T-helper 9 cell (primary cell): ENCODE results near the gene FGF8.
"Not testable (repeated sequence)": the region's sequence is repeated elsewhere in the genome, so short reads cannot be mapped to it uniquely, and the experiment has no call there.

ENCODE experiments used
- DNase-seq: peaks from one replicate; pipeline ENCODE4 v3.0.0-alpha.2; 2020
- total RNA-seq, 2 donors: gene quantifications; one replicate each; lab custom pipeline; 2026; lab: John Stamatoyannopoulos, UW

The FGF8 gene, protein sequence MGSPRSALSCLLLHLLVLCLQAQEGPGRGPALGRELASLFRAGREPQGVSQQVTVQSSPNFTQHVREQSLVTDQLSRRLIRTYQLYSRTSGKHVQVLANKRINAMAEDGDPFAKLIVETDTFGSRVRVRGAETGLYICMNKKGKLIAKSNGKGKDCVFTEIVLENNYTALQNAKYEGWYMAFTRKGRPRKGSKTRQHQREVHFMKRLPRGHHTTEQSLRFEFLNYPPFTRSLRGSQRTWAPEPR
- 0 to 0.07 reads per million in 2 donors for total RNA-seq

DNA sequence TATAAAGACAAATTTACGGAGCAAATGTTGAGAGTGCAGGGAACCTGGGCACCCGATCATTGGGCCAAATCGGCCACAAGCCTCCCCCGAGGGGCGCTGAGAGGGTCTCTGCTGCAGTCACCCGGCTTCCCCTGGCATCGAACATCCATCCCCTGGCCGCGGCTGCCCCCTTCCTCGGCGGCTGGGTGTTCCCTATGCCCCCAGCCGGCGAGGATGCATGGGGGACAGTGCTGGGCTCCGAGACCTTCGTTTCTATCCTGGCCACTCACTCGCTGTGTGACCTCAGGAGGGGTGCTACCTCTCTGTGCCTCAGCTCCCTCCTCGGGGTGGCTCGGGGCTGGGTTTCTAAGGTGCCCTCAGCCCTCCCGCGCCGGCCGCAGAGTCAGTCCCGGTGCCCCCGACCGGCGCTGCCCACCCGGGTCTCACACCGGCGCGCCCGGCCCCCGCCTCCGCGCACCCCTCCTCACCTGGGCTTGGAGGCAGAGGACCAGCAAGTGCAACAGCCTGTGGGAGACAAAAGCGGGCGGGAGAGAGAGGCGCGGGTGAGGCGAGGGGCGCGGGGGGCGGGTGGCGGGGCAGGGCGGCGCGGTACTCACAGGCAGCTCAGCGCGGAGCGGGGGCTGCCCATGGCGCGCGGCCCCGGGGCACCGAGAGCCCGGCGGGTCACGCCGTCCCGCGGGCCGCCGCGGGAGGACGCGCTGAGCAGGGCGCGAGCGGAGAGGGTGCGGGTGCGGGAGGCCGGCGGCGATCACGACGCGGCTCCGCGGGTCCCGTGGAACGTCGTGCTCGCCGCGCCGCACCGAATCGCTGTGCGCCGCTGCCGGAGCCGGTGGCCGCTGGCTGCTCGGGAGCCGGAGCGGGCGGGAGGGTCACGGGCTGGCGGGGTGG is at the start of gene FGF8:
Gene FGF8, minus strand, starts transcription at position 842 of the 888 bp plus-strand sequence. Its CDS starts 214 bp downstream, at position 628.
- DNase-seq = no peak

DNA sequence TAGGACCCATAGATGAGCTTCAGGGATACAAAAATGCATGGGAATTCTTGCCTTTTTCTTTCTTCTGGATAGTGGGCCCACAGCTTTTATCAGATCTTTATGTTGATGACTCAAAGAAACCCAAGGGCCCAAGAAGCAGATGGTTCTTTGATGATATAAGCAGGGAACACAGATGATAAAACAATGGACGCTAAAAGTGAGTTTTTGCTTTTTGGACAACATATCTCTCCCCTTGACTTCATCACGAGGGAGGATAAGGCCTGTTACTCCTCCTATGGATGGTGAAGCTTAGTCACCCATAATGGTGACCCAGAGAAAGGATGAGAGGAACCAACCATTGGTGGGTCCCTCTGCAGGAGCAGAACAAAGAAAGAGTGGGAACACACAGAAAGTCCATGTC is 48.8 kb upstream of the FGF8 start:
- no peak for DNase-seq

DNA sequence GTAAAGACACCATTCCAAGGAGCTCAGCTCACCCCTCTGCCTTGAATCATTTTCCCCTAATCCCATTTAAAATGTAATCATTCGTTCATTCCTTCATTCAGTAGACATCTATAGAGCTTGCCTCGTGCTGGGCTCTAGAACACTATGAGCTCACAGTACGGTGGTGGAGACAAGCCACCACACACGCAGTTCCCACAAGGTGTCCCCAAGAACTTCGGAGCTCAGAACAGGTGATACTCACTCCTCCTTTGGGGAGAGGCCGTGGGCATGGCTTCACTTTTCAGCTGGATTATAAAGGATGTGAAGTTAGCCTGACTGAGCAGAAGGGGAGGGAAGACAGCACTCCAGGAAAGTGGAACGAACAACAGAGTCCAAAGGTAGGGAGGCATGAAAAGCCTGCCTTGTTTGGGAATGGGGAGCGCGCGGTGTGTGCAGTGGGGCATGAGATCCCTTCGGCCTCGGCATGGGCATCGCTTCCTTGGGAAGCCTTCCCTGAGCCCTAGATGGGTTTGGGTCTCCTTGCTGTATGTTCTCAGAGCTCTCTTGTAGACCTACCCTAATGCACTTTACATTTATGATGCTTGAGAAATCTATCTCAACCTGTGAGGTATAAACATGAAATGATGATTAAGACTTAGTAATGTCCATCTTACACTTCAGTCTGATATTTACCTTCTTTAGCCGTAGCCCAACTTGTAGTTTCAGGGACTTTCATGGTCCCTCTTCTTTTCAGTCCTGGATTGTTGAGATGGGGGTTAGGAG is 43.1 kb upstream of the FGF8 start:
- DNase-seq = peak; percentile 30

DNA sequence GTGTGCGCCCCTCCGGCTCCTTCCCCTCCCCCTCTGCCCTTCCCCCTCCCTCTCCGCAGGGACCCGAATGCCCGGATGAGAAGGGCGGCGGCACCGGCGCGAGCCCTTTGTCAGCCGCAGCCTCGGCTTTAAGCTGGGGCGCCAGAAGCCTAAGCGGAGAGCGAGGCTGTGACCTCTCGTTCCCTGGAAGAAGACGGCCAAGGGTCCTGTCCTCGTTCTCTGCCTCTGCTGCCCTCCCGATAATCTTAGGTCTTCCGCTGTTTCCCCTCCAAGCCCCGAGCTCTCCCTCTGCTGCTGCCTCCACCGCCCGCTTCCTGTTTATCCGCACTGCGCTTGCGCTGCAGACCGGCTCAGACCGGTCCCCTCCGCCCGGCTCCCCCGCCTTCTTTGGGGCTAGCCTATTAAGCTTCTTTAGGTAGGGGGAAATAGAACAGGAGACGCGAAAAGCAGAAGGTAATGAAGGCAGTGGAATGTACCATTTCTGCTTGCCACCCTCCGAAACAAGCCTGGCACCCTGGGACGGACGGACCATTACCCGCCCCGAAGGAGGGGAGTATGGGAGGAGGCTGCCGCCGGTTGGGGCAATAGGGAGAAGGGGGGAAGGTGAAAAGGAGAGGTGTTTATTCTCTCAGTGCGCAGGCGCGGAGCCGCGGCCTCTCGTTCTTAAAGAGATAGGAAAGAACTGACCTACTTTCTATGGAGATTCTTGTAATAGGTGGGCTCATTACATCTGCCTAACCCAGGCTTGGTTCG is 42.4 kb upstream of the FGF8 start, which contains the start of gene OGA:
Gene OGA, minus strand, starts transcription at position 326 of the 753 bp plus-strand sequence. CDS start 422 bp downstream, outside the sequence.
- DNase-seq = peak; percentile 95

DNA sequence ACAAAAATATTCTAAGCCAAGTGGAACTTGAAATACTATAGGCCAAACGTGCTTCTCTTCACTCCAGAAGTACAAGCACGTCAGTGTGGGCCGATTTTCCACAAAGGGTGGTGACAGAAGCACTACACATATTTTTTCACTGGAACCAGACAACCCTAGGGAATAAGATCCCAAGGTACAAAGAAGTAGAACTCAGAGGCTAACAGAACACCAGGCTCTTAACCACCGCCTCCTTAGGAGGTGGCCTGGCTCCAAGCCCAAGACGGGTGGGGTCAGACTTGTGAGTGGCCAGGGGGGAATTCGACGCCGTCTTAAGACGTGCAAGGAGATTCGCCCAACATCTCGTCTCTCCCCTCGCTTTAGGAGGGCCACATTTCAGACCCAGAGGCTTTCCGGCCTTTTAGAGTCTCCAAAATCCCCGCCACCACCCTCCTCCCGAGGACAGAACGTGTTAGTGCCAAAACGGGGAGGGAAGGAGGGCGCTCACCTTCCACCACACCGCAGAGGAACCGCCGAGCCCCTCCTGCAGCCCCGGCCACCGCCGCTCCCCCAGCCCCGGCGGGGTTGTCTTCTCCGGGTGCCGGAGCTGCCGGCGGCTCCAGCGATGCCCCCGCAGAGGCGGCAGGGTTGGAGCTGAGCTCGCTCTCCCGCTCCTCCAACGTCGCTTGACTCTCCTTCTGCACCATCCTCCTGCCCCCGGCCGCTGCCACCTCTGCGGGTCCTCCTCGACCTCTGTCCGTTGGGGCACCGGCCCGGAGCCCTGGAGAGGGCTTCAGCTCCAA is 41.6 kb upstream of the FGF8 start:
- peak; percentile 39 for DNase-seq

DNA sequence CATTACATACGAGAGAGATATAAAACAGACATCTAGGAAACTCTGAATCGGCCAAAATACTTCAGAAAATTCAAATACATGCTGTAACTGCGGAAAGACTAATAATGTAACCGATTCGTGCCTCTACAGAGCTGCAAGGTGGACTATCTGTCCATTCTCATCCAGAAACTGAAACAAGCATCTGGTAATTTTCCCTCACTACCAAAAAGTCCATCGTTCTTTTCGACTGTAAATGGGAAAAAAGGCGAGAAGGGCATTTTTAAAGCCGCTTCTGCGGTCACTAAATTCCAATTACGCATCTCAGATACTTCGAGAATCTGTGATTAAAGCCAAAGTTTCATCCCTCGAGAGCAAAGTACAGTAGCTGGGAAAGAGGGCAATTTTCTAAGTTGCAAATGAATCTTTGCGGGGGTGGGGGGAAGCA is 41.0 kb upstream of the FGF8 start:
- DNase-seq = no peak

DNA sequence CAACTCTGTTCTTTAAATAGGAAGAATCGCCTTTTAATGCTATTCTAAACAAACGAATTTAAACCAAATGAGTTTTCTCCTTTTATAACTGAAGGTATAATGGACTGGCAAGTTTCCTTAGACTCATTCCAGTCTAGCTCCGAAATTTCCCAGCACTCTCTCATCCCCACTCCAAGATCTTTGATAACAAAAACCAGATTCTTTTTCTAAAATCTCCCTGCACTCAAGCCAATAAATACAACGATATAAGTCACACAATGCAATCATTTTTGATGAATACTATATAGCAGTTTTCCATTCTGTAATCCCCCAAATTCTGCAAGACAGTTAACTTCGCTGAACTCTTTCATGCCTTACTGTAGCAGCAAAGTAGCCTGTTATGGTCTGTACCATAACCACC is 40.5 kb upstream of the FGF8 start:
- no peak for DNase-seq

DNA sequence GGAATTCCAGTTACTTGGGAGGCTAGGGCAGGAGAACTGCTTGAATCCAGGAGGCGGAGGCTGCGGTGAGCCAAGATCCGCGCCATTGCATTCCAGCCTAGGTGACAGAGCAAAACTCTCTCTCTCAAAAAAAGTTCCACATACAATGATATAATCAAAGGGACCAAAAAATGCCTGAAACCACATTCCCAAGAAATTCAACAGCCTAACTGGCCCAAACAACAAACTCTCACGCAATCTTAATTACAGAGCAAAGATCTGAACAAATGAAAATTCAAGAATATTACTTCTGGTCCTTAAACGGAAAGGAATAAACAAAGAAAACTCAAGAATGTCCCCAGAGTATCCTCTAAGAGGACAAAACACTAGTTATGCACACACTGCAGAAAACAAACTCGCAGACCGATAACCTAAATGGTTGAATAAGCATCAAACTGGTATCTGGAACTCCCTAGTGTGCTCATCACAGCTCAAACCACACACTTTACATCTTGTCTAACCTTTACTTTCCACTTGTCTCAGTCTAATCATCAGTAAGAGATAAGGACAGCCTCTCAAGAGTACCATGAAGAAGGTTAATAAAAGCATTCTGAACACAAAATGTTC is 38.7 kb upstream of the FGF8 start:
- DNase-seq = no peak

DNA sequence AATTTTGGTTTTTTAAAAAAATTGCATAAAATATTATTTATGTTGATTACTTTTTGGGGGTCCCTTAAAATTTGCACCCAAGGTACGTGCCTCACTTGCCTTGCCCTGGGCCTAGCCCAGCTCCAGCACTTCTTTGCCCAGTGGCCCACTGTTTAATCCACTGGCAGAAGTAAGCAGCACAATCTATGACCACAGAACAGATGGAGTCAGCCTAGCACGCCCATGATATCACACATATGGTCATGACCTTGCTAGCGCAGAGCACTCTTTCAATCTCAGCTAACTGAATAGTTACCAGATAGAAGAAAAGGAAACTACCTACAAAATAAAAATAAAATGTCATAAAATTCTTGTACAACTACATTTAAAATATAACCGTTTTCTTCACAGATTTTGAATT is 36.7 kb upstream of the FGF8 start:
- no peak for DNase-seq

DNA sequence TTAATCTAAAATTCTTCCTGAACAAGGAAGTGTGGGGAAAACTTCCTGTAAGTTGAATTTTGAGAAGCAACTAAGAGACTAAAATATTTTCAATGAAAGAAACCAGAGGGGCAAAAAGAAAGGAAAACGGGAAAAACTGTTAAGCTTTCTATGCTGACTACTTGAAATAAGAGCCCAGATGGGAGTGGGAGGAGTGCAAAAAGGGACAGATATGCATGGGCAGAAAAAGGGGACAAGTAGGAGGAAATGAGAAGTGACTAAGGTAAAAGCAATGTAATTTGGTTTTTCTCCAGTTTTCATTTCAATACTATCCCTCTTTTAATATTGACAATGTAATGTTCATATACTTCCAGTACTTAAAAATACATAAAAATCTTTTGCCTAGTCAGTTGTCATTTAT is 31.2 kb upstream of the FGF8 start:
- DNase-seq = no peak

DNA sequence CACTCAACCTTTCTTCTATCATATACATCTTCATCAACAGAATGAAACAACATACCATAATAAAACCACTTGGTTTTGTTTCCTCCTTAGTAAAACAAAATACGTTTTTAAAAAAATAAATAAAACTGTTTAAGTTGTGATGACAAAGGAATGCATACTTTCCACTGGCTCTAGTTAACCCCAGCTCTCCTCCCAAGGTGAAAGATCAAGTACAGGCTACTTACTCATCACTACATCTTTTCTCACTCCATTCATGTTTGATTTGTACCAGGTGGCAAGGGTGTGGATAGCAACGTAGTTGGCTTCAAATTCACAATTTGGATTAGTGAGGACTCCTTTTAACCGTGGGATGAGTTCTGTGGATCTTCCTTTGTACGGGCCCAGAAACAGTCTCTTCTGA is 27.6 kb upstream of the FGF8 start:
- no peak for DNase-seq

DNA sequence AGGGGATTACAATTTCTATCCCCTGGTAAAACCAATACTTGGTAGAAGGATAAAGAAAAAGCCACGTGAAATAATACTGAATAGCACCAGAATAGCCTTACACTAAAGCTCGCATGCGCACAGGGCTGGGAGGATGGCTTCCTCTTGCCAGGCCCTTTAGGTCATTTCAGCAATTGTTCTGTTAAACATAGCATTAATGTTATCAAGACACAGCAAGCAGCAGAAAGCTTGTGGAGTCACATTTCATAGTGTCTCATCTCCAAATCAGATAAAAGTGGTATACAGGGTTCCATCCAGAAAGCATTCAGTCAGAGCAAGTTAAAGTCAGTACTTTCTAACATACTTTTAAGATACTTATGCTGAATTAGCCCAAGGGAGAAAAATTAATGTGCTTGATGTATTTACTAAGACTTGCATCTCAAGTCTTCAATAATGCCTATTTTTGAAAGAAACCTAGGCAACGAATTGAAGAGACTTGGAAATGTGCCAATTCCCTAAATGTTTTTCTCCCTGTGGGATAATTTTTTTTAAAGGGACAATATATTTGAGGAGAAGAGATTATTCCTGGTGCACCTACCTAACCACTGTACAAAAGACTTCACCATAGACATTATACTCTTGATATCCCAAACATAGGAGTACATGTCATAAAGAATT is 21.6 kb upstream of the FGF8 start:
- DNase-seq = no peak

DNA sequence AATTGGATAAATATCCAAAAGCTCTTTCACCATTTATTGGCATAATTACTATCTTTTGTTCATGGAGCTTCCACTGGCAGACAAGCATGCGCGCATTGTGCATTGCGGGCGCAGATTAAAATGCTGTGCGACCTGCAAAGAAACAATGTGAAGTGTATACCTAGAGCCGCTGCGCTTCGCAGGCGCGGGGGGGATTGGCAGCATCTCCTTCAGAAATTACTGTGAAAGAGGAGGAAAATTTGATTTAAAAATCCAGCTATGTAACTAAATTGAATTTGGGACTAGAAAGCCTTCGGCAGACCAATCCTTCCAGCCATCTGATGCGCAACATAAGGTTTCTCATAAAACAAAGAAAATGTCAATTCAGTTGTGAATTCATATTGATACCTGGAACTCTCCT is 17.6 kb upstream of the FGF8 start:
- no peak for DNase-seq

DNA sequence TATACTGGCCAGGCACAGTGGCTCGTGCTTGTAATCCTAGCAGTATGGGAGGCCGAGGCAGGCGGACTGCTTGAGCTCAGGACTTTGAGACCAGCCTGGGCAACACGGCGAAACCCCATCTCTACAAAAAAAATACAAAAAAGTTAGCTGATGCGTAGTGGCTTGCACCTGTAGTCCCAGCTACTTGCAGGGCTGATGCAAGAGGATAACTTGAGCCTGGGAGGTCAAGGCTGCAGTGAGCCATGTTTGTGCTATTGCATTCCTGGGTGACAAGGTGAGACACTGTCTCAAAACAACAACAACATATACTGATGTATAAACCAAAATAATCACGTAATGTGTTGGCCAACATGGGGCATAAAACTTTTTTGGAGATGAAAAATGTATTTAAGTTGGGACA is 13.8 kb upstream of the FGF8 start:
- DNase-seq = no peak

DNA sequence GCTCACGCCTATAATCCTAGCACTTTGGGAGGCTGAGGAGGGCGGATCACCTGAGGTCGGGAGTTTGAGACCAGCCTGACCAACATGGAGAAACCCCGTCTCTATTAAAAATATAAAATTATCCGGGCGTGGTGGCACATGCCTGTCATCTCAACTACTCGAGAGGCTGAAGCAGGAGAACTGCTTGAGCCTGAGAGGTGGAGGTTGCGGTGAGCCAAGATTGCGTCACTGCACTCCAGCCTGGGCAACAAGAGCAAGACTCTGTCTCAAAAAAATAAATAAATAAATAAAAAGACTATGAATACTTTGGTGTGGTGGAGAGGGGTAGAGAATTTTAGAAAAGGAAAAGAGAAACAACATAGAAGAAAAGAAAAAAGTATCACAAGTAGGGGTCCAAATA is 13.3 kb upstream of the FGF8 start:
- DNase-seq = not testable (repeated sequence)

DNA sequence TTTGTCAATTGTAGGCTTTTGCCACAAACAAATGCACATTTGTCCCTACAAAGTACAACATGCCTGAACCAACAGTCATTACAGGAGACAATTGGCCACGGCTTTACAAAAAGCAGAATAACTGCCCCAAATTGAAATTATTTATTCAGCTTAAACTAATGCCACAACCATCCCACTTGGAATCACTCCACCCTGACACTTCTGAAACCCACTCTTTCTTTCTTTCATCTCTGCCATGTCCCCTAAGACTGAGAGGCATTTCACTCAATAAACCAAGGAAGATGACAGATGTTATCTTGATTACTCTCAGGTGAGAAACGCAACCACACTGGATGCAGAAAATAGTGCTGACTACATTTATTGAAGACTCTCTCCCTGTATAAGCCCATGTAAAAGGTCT is 9.9 kb upstream of the FGF8 start:
- DNase-seq = no peak

DNA sequence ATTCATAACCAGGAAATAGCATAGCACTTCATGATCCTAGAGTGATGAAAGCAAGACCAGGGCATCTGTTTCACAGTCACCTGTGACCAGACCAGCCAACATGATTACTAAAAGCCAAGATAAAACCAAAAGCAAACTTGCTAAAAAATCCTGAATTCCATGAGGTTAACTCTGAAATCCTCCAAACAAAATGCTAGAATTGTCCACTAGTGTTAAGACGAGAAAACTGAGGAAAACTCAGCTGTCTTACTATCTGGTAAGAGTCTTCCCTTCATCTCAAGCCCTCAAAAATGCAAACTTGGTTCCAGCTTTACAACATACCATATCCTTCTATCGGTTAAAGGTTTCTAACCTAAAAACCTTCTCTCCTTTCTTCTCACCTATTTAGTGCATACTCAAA is 8.6 kb upstream of the FGF8 start:
- no peak for DNase-seq

DNA sequence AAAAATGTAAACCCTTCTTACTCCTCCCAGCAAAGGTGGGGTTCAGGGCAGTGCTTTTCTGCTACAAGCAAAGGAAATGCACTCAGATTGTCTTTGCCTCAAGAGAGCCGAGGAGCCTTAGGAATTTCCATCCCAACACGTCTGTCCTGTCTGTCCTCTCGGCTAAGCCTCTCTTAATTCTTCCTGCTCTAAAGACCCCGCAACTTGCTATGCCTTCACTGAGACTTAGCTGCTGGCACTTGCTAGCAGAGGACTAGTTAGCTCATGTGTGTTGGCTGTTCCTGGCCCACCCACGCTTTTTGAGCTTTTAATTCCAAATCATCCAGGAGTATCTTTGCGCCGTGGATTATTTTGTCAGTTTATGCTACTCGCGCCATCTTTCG is 7.8 kb upstream of the FGF8 start:
- no peak for DNase-seq

DNA sequence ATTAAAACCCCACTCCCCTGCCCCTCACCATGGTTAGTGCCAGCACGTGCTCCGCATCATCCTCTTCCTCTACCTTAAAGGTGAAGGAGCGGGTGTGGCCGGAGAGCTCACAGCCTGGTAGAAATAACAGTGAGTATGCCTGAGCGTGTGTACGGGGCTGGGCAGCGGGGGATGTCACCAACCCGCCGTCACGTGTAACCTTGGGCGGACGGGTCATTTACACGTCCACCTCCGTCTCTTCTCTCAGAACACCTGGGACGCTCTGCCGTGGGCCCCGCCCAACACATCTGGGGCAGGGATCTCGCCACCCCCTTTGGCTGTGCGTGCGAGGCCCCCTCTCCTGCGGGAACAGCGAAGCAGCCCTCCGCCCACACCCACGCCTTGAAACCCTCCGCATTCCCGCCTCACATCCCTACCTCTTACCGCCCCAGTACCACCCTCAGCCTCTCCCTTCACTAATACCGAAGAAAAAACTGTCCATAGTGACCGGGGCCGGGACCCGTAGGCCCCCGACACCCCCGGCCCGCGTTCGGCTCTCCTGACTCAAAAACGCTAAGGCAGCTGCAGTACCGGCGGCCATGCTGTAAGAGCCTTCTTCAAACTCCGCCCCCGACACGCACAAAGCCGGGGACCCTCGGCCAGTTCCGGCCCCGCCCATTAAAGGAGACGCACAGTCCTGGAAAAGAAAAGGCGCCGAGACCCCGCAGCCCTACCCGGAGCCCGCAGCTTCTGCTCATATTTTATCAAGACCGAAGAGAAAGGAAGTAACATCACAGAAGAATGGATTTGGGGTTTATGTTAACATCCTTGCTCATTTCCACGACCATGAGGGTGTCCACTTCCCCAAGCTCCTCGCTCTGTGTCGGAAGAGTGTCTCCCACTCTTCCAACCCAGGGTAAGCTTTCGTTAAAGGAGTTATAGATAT is 7.2 kb upstream of the FGF8 start, which contains the start of gene NPM3:
Gene NPM3, minus strand, starts transcription at position 636 of the 925 bp plus-strand sequence. Its CDS starts 56 bp downstream, at position 580.
- peak; percentile 72 for DNase-seq
